IPS-NIHi7 (cell line): ENCODE results near the gene LRRC26.
A peak's percentile ranks its signal among the peaks of the same experiment; 100 is the strongest.

Source experiments
- DNase-seq: peaks from one replicate; pipeline ENCODE4 v3.0.0; 2012; ENCODE audit warnings: mixed read lengths; ENCODE audit errors: extremely low spot score

LRRC26 gene

DNA sequence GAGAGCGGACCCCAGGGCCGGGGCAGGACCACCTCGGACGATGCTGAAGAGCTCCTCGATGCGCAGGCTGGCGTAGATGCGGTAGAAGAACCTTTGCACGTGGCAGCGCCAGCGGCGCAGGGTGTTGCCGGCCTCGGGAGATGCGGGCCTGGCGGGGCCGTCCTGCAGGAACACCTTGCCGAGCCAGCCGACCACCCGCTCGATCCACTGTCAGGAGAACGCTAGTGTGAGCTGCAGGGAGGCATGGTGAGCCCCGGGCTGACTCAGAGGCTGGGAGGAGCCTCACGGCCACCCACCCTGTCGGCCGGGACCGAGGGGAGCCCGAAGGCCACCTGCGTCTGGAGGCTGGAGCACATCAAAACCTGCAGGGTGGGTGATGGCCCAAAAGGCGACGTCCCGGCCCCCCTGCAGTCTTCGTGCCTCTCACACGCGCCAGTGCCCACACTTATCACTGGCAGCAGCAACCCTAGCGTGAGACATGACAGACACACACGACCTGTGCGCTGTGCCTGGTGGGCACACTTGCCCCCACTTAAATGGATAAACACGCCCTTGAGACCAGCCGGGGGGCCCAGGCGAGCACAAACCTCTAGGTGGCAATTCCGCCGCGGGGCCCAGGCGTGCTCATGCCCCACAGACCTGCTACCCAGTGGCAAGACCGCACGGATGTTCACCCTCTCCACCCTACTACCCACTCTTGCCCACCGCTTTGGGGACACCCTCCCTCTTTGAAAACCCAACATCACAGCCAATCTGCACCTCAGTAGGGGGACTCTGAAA, 15.2 kb upstream of the LRRC26 start:
- no peak for DNase-seq

DNA sequence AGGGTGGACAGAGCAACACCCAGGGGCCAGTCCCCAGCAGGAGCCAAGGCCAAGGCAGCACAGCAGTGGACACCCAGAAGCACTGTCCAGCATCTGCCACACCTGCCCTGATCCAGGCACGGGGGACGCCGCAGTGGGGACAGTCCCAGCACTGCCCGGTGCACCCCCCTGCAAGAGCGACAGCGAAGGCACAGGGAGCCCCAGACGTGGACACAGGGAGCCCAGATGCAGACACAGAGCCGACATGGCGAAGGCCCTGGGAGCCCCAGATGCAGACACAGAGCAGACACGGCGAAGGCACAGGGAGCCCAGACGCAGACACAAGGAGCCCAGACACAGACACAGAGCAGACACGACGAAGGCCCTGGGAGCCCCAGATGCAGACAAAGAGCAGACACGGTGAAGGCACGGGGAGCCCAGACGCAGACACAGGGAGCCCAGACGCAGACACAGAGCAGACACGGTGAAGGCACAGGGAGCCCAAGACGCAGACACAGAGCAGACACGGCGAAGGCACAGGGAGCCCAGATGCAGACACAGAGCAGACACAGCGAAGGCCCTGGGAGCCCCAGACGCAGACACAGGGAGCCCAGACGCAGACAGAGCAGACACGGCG, 14.2 kb upstream of the LRRC26 start:
- DNase-seq, result no peak

DNA sequence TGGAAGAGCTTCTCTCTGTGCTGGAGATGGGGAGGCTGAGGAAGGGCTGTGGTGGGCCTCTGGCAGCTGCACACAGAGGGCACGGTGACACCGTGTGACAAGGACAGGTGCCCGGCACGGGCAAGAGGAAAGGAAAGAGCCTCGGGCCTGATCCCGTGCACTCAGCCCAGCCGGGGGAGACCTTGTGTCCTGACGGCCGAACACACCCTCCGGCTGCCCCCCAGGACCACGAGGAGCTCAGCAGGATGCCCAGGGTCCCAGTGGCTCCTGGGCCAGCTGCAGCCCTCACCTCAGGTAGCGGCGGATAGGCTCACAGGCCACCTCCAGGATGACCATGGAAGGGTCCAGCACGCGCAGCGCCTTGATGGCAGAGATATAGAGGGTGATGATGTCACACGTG, 13.0 kb upstream of the LRRC26 start:
- DNase-seq, result no peak

DNA sequence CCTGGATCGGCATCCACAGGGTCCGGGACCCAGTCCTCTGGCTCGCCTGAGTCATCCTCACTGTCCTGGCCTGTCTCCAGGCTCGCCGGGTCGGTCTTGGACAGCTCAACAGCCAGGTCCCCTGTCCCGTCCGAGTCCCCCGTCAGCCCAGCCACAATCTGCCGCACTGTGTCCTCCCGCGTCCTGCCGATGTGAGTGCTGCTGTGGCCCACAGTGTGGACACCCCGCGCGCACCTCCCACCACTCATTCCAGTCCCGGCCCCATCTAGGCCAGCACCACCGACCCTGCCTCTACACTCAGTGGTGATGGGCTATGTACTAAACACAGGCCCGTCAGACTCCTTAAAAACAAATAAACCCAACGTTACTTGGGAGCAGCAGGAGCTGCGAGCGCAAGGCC, 11.8 kb upstream of the LRRC26 start:
- no peak for DNase-seq

DNA sequence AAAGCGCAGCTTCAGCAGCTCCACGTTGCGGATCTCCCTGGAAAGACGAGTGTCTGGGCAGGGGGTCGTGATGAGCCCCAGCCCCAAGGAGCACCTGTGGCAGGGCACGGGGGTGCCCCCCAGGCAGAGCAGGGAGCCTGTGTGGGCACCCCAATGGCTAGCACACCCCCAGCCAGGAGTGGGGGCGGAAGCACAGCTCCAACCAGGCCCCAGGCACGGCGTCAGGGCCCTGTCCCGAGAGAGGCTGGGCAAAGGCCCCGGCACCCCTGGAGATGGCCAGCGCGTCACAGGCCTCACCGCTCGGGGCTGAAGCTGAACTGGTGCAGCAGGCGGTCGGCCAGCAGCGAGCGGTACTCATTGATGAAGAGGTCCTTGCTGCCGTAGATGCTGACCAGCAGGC, 10.6 kb upstream of the LRRC26 start:
- no peak for DNase-seq

DNA sequence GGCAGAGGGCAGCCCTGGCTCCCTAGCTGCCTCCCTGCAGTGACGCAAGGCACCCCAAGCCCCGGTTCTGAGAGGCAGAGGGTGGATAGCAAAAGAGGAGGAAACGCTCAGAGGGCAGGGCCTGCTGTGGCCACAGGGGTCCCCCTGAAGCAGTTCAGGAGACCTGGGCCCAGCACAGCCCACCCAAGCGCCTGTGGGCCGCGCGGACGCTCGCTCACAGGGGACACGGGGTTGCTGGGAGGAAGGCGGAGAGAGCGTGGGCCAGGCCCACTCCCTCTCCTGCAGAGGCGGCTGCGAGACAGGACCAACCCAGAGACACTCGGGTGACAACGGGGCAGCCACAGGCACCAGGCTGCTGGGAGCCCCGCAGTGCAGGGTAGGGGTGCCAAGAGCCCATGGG, 9.9 kb upstream of the LRRC26 start:
- no peak for DNase-seq

DNA sequence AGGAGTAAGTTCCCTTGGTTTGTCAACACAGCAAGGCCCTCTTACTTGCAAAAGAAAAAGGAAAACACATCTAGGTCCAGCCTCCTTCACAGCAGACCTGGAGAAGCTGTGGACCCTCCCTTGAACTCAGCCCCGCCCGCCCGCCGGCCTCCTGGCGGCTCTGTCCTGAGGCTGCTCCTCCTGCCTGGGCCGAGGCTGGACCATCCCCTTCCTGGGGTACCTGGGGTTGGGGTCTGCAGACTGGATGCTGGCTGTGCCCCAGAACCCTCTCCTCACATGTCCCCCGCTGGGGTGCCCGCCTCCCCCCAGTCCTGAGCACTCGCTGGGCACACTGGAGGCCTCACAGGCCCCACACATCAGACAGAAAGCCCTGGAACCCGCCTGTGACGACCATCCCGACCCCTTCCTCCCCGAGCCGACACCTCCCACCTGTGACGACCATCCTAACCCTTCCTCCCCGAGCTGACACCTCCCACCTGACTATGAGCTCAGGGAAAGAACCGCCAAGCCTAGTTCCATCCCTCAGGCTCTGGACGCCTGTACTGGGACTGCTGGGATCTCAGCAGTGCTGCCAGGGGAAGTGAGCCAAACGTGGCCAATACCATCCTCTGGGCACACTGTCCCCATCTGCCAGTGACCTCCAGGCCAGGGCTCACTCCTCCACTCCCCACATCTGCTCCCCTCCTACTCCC, 9.2 kb upstream of the LRRC26 start:
- no peak for DNase-seq

DNA sequence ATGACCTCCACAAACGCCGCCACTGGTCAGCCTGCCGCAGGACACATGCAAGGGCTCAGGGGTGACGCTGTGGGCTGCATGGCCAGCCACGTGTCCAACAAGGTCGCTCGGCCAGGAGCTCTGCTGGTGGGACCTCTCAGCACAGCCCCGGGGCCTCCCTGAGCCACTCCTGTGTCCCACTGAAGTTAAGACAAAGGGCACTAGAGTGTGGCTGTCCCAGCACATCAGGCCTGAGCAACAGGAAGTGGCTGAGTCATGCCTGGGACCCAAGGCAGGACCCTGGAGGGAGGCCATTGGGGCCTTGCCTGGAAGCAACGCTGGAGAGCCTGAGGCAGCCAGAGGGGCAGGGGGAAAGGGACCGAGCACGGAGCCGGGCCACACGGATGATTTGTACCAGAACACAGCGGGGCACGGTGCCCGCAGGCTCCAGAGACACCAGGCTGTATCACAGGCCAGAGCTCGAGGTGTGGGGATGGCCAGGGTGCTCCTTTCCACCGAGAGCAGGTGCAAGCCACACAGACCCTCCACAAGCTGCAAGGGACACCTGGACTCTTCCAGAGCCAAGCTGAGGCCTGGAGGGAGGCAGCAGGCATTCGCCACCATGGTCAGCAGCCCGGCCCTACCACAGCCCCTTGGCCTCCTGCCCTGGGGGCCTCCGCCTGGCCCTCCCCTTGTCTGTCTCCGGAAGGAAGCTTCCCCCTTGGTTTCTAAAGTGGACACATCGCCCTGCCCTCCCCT, 8.5 kb upstream of the LRRC26 start:
- no peak for DNase-seq

DNA sequence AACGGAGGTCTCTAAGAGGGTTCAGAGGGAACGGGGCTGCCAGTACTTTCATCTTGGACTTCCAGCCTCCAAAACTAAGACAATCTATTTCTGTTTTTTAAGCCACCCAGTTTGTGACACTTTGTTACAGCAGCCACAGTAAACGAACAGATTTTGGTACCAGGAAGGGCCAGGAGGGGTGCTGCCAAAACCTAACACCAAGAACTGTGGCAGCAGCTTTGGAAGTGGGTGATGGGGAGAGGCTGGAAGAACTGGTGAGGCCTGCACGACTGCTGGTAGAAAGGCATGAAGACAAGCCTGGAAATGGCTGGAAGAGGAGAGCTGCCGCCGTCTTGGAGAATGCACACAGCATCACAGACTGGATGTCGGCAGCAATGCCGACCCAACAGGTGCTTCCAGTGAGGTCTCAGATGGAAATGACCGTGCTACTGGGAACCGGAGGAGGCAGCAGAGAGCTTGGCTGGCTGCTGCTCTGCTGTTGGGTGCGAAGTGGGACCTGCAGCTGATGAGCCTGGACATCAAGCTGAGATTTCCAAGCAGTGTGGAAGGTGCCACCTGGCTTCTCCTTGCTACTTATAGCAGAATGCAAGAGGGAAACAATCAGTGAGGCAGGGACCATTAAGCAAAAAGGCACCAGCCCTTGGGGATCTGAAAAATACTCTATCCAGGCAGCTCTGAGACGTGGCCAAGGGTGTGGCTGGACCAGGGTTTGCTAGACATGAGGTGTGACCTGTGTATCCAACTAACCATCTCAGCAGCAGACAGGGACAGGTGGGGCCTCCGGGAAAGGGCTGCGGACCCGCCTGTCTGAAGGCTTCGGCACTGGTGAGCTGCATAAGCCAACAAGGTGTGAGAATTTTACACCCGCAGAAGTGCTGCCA, 6.7 kb upstream of the LRRC26 start:
- peak; percentile 84 for DNase-seq

DNA sequence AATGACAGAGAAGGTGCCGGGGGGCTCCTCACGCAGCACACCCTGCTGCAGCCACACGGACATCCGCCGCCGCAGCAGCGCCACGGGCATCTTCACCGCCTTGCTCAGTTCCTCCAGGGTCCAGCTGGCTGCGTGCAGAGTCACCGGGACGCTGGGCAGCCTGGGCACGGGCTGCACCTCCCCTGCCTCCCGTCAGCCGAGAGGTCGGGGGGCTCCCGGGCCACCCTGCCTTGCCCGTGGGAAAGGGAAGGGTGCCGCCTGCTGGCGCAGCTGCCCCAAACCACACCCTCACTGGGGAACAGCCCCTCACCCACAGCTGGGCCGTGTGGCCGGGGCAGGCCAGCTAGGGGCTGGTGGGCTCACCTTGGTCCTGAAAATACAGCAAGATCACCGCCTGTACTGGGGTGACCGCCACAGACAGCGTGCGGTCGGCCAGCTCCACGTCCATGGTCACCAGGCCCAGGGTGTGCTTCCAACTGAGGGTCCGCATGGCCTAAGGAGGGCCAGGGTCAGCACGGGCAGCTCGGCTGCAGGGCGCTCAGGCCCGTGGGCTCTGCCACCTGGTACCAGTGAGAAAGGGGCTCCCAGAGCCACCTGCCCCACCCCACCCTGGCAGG, 5.6 kb upstream of the LRRC26 start:
- DNase-seq, result peak; percentile 78

DNA sequence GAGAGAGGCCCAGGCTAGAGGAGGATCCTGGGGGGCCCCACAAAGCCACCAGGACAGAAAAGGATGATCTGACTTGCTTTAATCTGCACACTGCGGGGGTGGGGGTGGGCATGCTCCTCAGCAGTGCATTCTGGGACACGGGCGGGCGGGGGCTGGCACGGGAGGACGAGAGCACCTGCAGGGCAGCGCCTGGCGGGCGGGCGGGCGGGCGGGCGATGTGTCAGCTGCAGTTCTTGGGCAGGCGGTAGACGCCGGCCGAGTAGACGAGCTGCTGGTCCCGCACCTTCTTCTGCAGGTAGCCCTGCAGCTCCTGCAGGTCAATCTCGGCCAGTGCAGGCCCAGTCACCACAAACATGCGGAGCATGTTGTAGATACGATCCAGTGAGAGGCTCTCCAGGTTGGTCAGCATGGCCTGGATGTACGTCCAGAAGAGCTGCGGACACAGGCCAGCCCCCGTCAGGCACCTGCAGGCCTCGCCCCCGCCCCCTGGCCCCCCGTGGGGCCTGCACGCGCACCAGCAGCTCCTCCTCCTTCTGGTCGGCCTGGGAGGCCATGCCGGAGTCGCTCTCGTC, 5.0 kb upstream of the LRRC26 start:
- DNase-seq, result peak; percentile 58

DNA sequence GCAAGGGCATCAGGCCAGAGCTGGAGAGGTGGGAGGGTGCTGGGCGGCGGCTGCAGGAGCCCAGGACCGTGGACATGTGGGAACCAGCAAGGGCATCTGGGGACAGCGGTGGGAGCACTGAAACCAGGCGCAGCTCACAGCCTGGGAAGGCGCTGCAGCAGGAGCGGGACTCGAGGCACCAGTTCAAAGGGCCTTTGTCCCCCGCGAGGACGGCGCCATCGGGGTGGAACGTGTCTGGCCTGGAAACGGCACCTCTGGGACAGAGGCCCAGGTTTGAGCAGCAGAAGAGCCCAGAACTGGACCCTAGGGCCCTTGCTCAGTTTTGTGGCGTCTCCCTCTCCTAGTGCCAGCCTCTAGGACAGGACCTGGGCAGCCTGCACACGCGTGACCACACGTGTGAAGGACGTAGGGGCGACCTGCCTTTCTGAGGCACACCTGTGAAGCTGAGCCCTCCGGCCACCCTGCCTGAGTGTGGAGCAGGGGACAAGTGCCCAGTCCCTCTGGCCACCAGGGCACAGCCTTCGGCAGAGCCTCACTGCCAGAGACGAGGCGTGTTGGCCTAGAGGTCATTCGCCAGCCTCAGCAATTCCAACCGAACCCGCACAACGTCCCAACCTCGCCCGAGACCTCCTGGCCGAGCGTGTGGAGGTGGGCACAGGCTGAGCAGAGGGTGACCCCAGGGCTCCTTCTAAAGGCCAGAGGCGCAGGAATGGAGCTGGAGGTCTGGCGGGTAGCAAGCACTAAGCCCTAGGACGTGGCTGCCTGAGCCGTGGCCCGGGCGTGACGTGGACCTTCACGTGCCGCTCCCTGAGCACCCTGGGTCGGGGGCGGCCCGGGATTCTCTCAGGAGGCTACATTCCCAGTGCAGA, 4.2 kb upstream of the LRRC26 start:
- no peak for DNase-seq

DNA sequence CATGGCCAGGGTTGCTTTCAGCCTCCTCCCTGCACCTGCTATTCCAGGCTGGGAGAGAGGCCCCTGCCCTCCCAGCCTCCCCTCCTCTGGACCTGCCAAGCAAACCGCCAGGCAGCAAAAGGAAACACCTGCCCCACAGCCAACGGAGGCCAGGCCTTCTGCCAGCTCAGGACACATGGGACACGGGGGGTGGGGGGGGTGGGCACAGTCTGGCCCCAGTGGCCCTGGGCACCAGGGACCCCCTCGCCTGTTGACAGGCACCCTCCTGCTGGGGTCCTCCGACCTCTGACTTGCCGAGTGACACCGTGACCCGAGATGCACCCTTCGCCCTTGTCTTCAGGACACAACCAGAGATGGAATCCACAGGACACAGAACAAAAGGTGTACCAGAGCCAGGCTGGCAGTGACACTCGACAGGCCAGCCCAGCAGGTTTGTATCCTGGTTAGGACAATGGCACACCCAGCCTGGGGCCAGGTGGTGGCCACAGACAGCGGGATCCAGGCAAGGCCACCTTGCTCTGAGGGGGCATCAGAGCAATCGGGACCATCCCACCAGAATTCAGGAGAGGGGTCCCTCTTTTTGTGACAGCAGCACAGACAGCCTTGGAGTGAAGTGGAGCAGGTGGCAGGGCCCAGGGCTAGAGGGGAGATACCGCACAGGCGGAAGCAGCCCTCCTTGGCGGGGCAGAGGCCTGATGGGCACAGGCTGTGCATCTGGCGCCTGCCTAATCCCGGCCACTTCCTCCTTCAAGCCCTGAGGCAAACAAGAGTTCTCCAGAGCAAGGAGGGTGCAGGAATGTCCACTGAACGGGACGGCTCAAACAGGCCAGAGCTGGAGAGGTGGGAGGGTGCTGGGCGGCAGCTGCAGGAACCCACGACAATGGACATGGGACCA, 3.3 kb upstream of the LRRC26 start:
- DNase-seq, result no peak

DNA sequence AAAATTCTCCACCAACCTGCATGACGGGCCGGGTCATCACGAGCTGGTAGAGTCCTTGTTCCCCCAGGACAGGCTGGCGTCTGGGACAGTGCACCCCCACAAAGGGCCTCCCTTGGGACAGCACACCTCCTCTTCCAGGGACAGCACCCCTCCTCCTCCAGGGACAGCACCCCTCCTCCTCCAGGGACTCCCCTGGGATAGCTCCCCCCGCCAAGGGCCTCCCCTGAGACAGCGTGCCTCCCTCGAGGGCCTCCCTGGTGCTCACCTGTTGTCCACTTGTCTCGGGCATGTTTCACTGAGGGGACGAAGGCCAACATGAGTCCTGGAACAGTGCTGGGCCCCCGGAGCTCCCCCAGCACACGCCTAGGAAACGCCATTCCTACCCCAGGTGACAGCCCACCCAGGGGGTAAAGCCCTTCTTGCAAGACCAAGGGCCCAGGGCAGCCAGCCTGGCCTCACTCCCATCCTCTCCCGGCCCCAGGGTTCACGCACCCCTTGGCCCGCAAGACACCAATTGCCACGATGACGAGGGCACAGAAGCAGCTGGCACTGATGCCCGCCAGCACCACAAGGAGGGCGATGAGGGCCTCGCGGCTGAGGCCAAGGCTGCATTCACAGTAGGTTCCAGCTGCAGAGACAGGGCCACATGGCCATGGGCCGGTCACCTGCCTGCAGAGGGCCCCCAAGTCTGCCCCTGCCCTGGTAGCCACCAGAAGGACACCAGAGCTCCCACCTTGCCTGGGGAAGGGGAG, 1.5 kb upstream of the LRRC26 start:
- DNase-seq, result no peak

DNA sequence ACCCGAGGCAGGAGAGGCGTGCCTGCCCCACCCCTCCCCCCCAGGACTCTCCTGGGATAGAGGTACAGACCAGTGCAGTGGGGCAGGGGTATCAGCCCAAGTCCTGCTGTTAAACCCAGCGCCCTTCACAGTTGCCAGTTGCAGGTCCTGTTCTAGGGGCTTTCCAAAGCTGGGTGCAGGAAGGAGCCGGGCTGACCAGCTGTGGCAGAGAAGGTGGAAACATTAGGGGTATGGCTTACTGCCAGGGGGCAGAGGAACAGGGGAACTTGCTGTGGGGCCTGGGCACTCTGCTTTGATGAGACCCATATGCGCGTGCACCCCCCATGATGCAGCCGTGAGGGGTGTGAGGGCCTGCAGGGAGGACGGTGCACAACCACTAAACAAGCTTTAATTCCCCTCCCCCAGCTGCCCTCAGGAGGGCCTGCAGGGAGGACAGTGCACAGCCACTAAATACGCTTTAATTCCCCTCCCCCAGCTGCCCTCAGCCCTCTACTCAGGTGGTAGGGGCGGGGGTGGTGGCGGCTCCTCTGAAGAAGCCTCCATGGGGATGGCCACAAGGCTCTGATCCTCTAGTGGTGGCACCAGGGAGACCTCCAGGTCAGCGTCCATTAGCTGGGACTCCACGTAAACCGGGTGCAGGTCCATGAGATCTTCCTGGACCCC, 766 bp upstream of the LRRC26 start:
- no peak for DNase-seq

DNA sequence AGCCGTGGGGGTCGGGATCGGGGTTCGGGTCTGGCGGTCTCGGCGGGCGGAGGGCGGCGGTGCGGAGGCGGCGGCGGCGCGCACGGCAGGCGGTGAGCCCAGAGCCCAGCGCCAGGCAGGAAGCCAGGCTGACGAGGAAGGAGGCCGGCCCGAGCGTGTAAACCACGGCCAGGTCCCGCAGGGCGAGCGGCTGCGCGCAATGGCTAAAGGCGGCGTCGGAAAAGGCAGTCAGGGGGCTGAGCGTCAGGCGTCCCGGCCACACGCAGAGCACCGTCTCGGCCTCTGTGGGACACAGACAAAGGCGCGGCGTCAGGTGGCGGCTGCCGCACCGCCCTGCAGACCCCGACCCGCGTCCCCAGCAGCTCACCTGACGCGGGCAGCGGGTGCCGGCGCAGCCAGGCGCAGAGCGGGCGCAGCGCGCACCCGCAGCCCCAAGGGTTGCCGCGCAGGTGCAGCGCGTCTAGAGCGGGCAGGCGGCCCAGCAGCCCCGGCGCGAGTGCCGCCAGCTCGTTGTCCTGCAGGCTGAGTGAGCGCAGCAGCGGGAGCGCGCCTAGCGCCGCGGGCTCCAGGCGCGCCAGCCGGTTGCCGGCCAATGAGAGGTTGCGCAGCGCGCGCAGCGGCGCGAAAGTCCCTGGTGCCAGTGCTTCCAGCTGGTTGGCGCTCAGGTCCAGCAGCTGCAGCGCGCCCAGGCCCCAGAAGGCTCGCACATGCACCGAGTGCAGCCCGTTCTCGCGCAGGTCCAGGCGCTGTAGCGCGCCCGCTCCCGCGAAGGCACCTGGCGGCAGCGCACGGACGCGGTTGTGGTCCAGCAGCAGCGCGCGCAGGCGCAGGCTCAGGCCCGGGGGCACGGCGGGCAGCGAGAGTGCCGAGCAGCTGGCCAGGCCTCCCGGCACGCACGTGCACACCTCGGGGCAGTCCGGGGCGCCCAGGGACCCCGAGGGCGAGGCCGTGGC, 671 bp downstream of the LRRC26 start:
- DNase-seq, result peak; percentile 88
